Stimulated activated CD4-positive, alpha-beta T cell treated with anti-CD3 and anti-CD28 coated beads, Interleukin-2, amount 100 ng/mL, for 48 hours (primary cell): ENCODE results near the gene INPP5A.
"Not testable (repeated sequence)": the region's sequence is repeated elsewhere in the genome, so short reads cannot be mapped to it uniquely, and the experiment has no call there.

Source experiments
- DNase-seq, 2 donors: peaks; one replicate each; pipeline ENCODE4 v3.0.0-alpha.2; 2020

The INPP5A gene

GRCh38 chr10:132793871-132794849, 256.6 kb downstream of the INPP5A start:
- no peak for DNase-seq

DNA sequence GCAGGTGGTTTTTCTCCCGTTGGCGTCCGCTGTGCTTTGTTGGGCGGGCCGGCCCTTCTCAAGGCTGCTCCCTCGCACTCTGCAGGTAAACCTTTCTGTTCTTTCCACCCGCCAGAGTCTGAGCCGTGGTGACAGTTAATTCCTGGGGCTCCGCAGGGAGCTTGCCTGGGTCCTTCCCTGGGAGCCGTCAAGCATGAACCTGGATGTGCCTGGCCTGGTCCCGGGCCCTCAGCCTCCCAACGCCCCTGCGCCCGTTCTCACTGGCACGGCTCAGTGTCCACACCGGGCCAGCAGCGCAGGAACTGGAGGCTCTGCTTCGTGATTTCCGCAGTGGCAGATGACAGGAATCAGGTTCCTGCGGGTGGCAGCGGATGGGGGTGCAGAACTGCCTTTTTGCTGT, 259.3 kb downstream of the INPP5A start:
- DNase-seq, result no peak

DNA sequence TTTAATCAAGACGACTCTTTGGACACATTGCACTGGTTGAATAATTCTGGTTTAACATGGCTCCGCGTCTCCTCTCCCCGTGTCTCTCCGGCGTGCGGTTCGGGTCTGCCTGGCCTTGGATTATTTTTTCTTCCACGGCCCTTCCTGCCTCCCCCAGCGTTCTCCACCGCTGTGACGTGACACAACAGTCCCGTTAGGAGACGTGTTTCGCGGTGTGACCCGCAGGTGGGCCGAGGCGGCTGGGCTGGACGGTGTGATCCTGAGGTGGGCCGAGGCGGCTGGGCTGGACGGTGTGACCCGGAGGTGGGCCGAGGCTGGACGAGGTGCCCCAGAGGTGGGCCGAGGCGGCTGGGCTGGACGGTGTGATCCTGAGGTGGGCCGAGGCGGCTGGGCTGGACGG, 260.4 kb downstream of the INPP5A start:
- DNase-seq, result not testable (repeated sequence)

- no peak for DNase-seq
Observed at GRCh38 chr10:132798403-132798802, 260.8 kb downstream of the INPP5A start.

- DNase-seq, result no peak
Observed at GRCh38 chr10:132798876-132799275, 261.3 kb downstream of the INPP5A start.

GRCh38 chr10:132799865-132800264, 262.3 kb downstream of the INPP5A start:
- no peak for DNase-seq

- no peak for DNase-seq
Observed at GRCh38 chr10:132802048-132802447, 264.5 kb downstream of the INPP5A start.

- no peak for DNase-seq
Observed at GRCh38 chr10:132802694-132803320, 265.2 kb downstream of the INPP5A start.

DNA sequence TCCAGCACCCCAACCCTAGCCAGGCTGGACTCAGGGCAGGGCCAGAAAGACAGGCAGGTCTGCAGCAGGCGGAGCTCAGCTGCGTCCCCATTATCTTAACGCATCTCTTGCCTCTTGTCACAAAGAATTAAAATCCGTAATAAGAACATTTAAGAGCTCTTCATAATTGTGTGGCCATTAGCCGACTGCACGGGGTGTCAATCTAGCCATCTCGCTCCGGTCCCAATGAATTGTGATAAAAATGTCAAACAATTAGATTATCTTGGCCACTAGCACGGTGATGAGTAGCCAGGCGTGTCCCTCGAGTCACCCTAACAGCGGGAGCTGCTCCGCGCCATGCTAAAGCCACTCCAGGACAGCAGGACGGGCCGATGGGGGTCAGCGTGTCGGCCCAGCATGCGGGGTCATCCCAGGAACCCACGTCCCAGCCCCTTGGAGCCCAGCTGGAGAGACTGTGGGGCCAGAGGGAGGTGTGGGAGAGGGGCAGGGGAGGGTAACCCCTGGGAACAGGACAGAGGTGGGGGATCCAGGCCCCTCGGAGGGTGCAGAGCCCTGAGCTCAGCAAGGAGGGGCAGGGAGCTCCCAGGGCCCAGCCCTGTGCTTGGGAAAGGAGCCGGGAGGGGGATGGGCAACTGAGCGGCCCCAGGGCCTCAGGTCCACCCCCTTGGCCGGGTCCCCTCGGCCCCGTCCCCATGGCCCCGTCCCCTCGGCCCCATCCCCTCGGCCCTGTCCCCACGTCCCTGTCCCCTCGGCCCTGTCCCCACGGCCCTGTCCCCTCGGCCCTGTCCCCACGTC, 266.0 kb downstream of the INPP5A start:
- no peak for DNase-seq

GRCh38 chr10:132804287-132804686, 266.7 kb downstream of the INPP5A start:
- DNase-seq, result no peak

- no peak for DNase-seq
Observed at GRCh38 chr10:132804785-132805426, 267.3 kb downstream of the INPP5A start.

DNA sequence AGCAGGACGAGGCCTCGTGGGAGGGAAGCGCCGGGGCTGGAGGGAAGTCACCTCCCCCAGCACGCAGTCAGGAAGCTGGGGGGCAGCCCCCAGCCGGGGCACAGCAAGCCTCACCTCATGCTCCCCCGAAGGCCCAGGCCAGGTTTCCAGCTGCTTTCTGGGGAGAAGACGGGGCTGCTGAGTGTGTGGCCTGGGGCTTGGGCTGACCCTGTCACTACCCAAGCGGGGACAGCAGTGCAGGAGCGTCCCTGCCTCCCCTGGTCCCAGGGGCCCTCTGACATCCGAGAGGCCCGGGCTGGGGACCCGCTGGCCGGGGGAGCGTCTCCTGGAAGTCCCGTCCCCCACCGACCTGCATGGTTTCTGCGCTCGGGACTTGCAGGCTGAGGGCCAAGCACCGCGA, 268.0 kb downstream of the INPP5A start:
- no peak for DNase-seq

DNA sequence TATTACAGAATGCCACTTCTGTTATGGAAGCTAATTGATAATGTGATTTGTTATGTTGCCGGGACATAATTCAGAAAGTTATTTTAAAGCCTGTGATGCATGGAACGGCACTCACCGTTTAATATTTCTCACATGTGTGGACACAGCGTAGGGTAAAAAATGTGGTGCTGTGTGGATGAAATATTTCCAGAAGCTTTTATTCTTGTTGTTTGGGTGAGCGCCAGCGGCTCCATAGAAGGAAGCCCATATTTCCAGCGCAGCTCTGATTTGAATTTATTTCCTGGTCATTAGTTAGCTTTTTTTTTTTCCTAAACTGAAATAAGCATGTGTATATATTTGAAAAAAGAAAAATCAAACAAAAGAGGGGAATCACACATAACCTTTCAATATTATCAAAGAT, 268.5 kb downstream of the INPP5A start:
- no peak for DNase-seq

DNA sequence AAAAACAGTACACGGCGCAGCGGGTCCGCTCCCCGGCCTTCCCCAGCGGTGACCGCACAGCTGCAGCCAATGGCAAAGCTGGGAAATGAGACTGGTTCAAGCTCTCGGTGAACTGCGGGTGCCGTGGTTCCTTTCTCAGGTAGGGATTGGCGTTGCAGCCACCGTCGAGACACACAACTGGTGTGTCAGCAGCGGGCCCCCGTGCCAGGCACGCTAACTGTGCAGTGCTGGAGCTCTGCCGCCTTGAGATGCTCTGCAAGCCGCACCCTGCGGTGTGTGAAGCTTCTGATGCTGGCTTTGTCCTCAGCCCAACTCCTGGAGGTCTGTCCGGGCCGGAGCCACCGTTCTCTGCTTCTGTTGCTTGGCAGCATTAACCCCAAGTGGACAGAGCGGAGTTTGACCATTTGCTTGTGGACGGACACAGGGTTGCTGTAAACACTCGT, 269.0 kb downstream of the INPP5A start:
- DNase-seq, result no peak

GRCh38 chr10:132807621-132808049, 270.0 kb downstream of the INPP5A start:
- DNase-seq, result no peak

- DNase-seq, result no peak
Observed at GRCh38 chr10:132808383-132809231, 271.0 kb downstream of the INPP5A start.

DNA sequence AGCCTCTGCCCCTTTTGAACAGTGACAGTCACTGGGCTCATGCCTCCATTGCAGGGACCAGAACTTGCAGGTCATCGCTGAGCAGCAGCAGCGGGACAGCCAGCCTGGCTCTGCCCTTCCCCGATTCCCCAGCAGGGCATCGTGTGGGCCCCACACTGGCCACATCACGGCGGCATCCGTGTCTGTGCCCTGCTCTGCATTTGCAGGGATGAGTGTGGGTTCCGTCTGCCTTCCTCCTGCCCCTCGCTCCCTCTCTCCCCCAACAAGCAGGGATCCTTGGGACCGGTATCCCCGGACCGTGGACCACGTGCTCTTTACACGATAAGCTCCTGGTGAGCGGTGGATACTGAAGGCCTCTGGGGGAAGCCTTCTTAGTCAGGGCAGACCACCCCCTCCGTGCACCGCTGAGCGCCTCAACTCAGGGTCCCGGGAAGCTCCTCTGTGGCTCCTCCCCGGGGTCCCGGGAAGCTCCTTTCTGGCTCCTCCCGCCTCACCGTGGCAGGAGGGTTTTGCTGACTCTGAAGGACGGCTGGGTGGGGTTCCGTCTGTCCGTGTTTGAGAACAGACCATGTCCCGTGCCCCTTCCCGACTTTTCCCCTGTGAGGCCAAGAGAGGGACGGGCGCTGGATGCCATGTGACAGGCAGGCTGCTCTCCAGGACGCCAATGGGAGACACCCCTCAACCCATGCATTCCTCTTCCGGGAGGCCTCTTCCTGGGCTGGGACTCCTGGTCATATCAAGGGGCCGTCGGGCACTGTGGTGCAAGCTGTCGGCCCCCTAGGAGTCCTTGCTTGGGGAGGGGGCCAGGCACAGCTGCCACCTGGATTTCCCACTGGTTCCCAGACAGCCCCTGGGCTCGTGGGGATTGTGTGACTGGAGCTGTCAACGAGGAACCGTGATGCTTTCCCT, 271.9 kb downstream of the INPP5A start:
- DNase-seq, result no peak

GRCh38 chr10:132810141-132810806, 272.7 kb downstream of the INPP5A start:
- no peak for DNase-seq

DNA sequence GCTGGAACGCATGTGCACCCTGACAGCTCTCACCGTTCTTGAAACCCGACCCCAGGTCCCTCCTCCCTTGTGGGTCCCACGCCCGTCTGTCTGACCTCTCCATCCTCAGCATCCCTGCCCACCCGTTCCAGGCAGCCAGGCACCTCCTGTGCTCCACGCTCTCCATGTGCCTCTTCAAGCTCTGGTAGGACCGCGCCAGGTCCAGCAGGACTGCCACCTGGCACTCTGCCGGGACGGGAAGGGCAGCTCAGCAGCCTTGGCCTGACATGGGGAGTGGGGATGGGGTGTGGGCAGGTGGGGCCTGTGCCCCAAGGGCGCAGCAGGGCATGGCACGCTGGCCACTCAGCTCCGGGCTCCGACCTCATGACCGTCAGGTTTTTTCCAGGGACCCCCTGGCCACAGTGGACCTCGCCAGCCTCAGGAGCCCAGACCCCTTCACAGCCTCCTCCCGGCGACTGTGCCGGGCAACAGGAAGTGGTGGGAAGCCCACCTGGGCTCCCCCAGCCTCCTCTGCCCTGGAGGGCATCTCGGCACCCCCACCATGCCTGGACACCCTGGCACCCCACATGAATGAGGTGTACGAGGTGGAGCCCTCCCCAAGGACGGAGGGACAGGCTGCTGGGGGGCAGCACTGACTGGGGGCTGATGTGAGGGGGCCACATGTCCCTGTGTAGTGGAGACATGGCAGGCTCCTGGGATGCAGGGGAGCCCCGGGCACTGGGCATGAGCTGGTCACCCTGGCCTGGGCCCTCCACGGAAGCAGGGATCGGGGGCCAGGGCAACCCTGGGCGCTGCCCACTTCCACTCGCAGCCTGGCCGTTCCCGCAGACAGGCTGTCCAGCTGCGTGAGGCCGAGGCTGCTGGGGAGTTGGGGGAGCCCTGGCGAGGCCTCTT, 273.5 kb downstream of the INPP5A start:
- no peak for DNase-seq
